Upper lobe of right lung (tissue), 1 donor: ENCODE data around the gene PCNX2. TPM values are rescaled to one million over a fixed set of nuclear protein-coding genes. Genes with fewer than 3 reads are reported as not detected.

Experiments used
- ATAC-seq: fragments of 200-7000 bp; cut with Tn5 transposase; one replicate; pipeline ENCODE4 v1.9.1; 2020; ENCODE audit warnings: mild to moderate bottlenecking, moderate library complexity
- DNase-seq: peaks from one replicate; pipeline ENCODE4 v3.0.0-alpha.2; 2020
- H3K27ac ChIP-seq: fragments of 200-600 bp; one replicate; pipeline ENCODE4 v1.8.0; 2022
- H3K27me3 ChIP-seq: fragments of 200-600 bp; one replicate; pipeline ENCODE4 v1.8.0; 2022; ENCODE audit warnings: mild to moderate bottlenecking
- H3K36me3 ChIP-seq: fragments of 200-600 bp; one replicate; pipeline ENCODE4 v1.8.0; 2022
- H3K4me1 ChIP-seq: fragments of 200-600 bp; one replicate; pipeline ENCODE4 v1.8.0; 2022
- H3K4me3 ChIP-seq: fragments of 200-600 bp; one replicate; pipeline ENCODE4 v1.8.0; 2022; ENCODE audit warnings: mild to moderate bottlenecking
- H3K9me3 ChIP-seq: fragments of 200-600 bp; one replicate; pipeline ENCODE4 v1.8.0; 2022
- CTCF ChIP-seq: fragments of 200-600 bp; IDR thresholded peaks from one replicate; pipeline ENCODE4 v1.8.0; 2022; ENCODE audit warnings: antibody characterized with exemption
- intact Hi-C: fragments of 100-400 bp; cut with DNase I; formaldehyde crosslinking; loops from one replicate; pipeline ENCODE4 v1.11.0; 2022
- total RNA-seq: library from RNA; stranded (reverse); fragmentation: NEBNext Ultra II Directional; extraction: Animal tissue kit (Norgen Biotek cat#: 25700); gene quantifications from one replicate; pipeline ENCODE4 v1.2.1, GENCODE V29; 2021
- donor health status: DM: no; HTN: yes; CAD: no; lungs with severe emphysema.

Gene PCNX2
- total RNA-seq, 1 donor from 2014 or later = 6.8 TPM

- no peaks in the 10 kb centered on the region for H3K27me3 ChIP-seq
- H3K4me1 ChIP-seq = no peaks in the 10 kb centered on the region
- DNase-seq (no peak), ATAC-seq (no peak)
- no peaks in the 10 kb centered on the region for H3K9me3 ChIP-seq
- no peak for TF ChIP-seq CTCF
- intact Hi-C loops = no loop called here
- H3K36me3 ChIP-seq = no peaks in the 10 kb centered on the region
- no peak overlapping the region for H3K27ac ChIP-seq
- H3K4me3 ChIP-seq = no peak overlapping the region
These were observed 62.0 kb downstream of the PCNX2 start for GRCh38 chr1:233233508-233234040.

- Histone ChIP-seq H3K4me3 (no peak overlapping the region), H3K36me3 (no peaks in the 10 kb centered on the region), H3K9me3 (no peaks in the 10 kb centered on the region), H3K27me3 (no peaks in the 10 kb centered on the region), H3K27ac (no peak overlapping the region), H3K4me1 (no peaks in the 10 kb centered on the region)
- intact Hi-C loops = no loop called here
- no peak for ATAC-seq
- TF ChIP-seq CTCF = no peak
- DNase-seq = no peak
These were observed 65.5 kb downstream of the PCNX2 start for GRCh38 chr1:233230011-233230410.

- no peaks in the 10 kb centered on the region for H3K4me1 ChIP-seq
- H3K9me3 ChIP-seq = no peaks in the 10 kb centered on the region
- TF ChIP-seq CTCF = no peak
- no peak overlapping the region for H3K4me3 ChIP-seq
- ATAC-seq (no peak), DNase-seq (no peak)
- H3K27ac ChIP-seq = no peak overlapping the region
- intact Hi-C loops = no loop called here
- no peaks in the 10 kb centered on the region for H3K36me3 ChIP-seq
- H3K27me3 ChIP-seq = no peaks in the 10 kb centered on the region
These were observed 66.2 kb downstream of the PCNX2 start for GRCh38 chr1:233229288-233229687.

- Histone ChIP-seq H3K4me3 (no peak overlapping the region), H3K9me3 (no peaks in the 10 kb centered on the region), H3K27me3 (no peaks in the 10 kb centered on the region), H3K4me1 (no peaks in the 10 kb centered on the region), H3K36me3 (no peaks in the 10 kb centered on the region), H3K27ac (no peak overlapping the region)
- DNase-seq (no peak), ATAC-seq (no peak)
- intact Hi-C loops = no loop called here
- TF ChIP-seq CTCF = no peak
These were observed 67.5 kb downstream of the PCNX2 start for GRCh38 chr1:233227930-233228465.

- Histone ChIP-seq H3K4me3 (no peak overlapping the region), H3K36me3 (no peaks in the 10 kb centered on the region), H3K9me3 (no peaks in the 10 kb centered on the region), H3K4me1 (no peaks in the 10 kb centered on the region), H3K27me3 (no peaks in the 10 kb centered on the region), H3K27ac (no peak overlapping the region)
- no peak for TF ChIP-seq CTCF
- ATAC-seq (no peak), DNase-seq (no peak)
- intact Hi-C loops = no loop called here
These were observed 71.2 kb downstream of the PCNX2 start for GRCh38 chr1:233224311-233224710.

GRCh38 chr1:233217832-233218231, 77.7 kb downstream of the PCNX2 start:
- Histone ChIP-seq H3K27me3 (no peaks in the 10 kb centered on the region), H3K9me3 (no peaks in the 10 kb centered on the region), H3K36me3 (no peaks in the 10 kb centered on the region), H3K4me3 (no peak overlapping the region), H3K27ac (no peak overlapping the region), H3K4me1 (no peaks in the 10 kb centered on the region)
- TF ChIP-seq CTCF = no peak
- no peak for DNase-seq
- intact Hi-C loops = no loop called here
- no peak for ATAC-seq
